B cell (primary cell): ENCODE data around the gene DCUN1D3. TPM values are rescaled to one million over a fixed set of nuclear protein-coding genes. Genes with fewer than 3 reads are reported as not detected.

Source experiments
- ATAC-seq: fragments of 200-7000 bp; cut with Tn5 transposase; one replicate; pipeline ENCODE4 v1.10.0; 2021; ENCODE audit warnings: low read depth, mild to moderate bottlenecking, moderate number of reproducible peaks, moderate library complexity
- CTCF ChIA-PET: fragments of 350-600 bp; sonication (Branson Sonifier 250); formaldehyde crosslinking; loops from one replicate; lab custom pipeline; 2021; ENCODE audit warnings: antibody characterized with exemption, inconsistent platforms; lab: Charles Lee
- POLR2A ChIA-PET: fragments of 350-600 bp; sonication (Branson Sonifier 250); formaldehyde crosslinking; loops from one replicate; lab custom pipeline; 2021; ENCODE audit warnings: antibody characterized with exemption; lab: Charles Lee
- DNase-seq: peaks from one replicate; pipeline ENCODE4 v3.0.0; 2013
- H2AFZ ChIP-seq: 2 replicates; pipeline ENCODE4 v1.6.1; 2012; ENCODE audit warnings: mild to moderate bottlenecking, low read depth, low read length; ENCODE audit not compliant: insufficient read depth, poor library complexity, severe bottlenecking
- H3K27ac ChIP-seq, 2 donors: 1 replicate in 1 of 2; 2 replicates in 1 of 2; pipeline ENCODE4 v1.5.1; 2012 to 2013; ENCODE audit warnings: low read length in 2 of 2, mild to moderate bottlenecking in 2 of 2, moderate library complexity in 1 of 2
- H3K27me3 ChIP-seq, 4 experiments: fragments of 200-600 bp in 1 of 4; sonication (generic) in 1 of 4; replicated peaks in 1 of 4; 1 replicate in 2 of 4; 2 replicates in 2 of 4; pipeline versions ENCODE4 v1.6.1 to v1.7.0; 2013 to 2016; ENCODE audit warnings: low read length in 3 of 4, mild to moderate bottlenecking in 2 of 4, mixed read lengths in 1 of 4, moderate library complexity in 1 of 4; ENCODE audit not compliant: insufficient read depth in 4 of 4, control insufficient read depth in 3 of 4; ENCODE audit errors: control extremely low read depth in 1 of 4
- H3K36me3 ChIP-seq, 2 experiments: replicated peaks in 1 of 2; 1 replicate in 1 of 2; 2 replicates in 1 of 2; pipeline versions ENCODE4 v1.6.1 to v1.7.1; 2013; ENCODE audit warnings: low read length in 1 of 2; ENCODE audit not compliant: insufficient read depth in 2 of 2, control insufficient read depth in 1 of 2; ENCODE audit errors: control extremely low read depth in 1 of 2, extremely low read depth in 1 of 2
- H3K4me1 ChIP-seq, 2 donors: fragments of 200-600 bp in 1 of 2; sonication (generic) in 1 of 2; 1 replicate in 1 of 2; 2 replicates in 1 of 2; pipeline versions ENCODE4 v1.5.1 to v1.6.1; 2013 to 2017; ENCODE audit warnings: low read length in 2 of 2; ENCODE audit not compliant: control insufficient read depth in 2 of 2, insufficient read depth in 2 of 2
- H3K4me2 ChIP-seq: replicated peaks from 2 replicates; pipeline ENCODE3; 2012; ENCODE audit warnings: mild to moderate bottlenecking, low read depth, low read length; ENCODE audit not compliant: poor library complexity, severe bottlenecking
- H3K4me3 ChIP-seq, 5 experiments: fragments of 200-600 bp in 1 of 5; sonication (generic) in 1 of 5; 1 replicate in 3 of 5; 2 replicates in 2 of 5; pipeline versions ENCODE4 v1.5.1 to v1.7.0; 2011 to 2016; ENCODE audit warnings: low read length in 4 of 5, mild to moderate bottlenecking in 4 of 5, low read depth in 2 of 5, control low read depth in 1 of 5, moderate library complexity in 1 of 5; ENCODE audit not compliant: insufficient read depth in 1 of 5; ENCODE audit errors: control extremely low read depth in 1 of 5, extremely low read depth in 1 of 5
- H3K79me2 ChIP-seq: fragments of 200-600 bp; sonication (generic); one replicate; pipeline ENCODE4 v1.6.0; 2016; ENCODE audit warnings: low read length; ENCODE audit not compliant: control insufficient read depth, insufficient read depth
- H3K9ac ChIP-seq: fragments of 200-600 bp; sonication (generic); 2 replicates; pipeline ENCODE4 v1.6.1; 2017; ENCODE audit warnings: mild to moderate bottlenecking, low read length, moderate library complexity
- H3K9me3 ChIP-seq, 3 donors: one replicate each; pipeline versions ENCODE4 v1.6.1 to v1.7.1; 2013; ENCODE audit warnings: low read length in 2 of 3; ENCODE audit not compliant: control insufficient read depth in 2 of 3, insufficient read depth in 1 of 3; ENCODE audit errors: control extremely low read depth in 1 of 3
- H4K20me1 ChIP-seq: 2 replicates; pipeline ENCODE4 v1.6.0; 2012; ENCODE audit warnings: mild to moderate bottlenecking, low read length; ENCODE audit not compliant: insufficient read depth, control insufficient read depth, poor library complexity, severe bottlenecking
- H3K27ac Mint-ChIP-seq: one replicate; pipeline ENCODE4 v1.8.0; 2021; ENCODE audit warnings: mixed read lengths
- H3K27me3 Mint-ChIP-seq: one replicate; pipeline ENCODE4 v1.8.0; 2021; ENCODE audit warnings: mixed read lengths
- H3K4me1 Mint-ChIP-seq: one replicate; pipeline ENCODE4 v1.8.0; 2021; ENCODE audit warnings: mixed read lengths
- H3K4me3 Mint-ChIP-seq: one replicate; pipeline ENCODE4 v1.8.0; 2021; ENCODE audit warnings: mixed read lengths
- H3K9me3 Mint-ChIP-seq: one replicate; pipeline ENCODE4 v1.8.0; 2022; ENCODE audit warnings: mixed read lengths; ENCODE audit not compliant: insufficient read depth
- EZH2 ChIP-seq: IDR thresholded peaks from 2 replicates; pipeline ENCODE4 v1.6.1; 2012; ENCODE audit warnings: borderline replicate concordance, low read depth, mild to moderate bottlenecking, moderate library complexity, low read length; ENCODE audit not compliant: insufficient read depth, poor library complexity, severe bottlenecking
- WGBS: methylation state at CpG from one replicate; pipeline ENCODE4 v1.1.5; 2013; ENCODE audit warnings: missing lambda C conversion rate; ENCODE audit not compliant: insufficient coverage; 5-methylcytosine and 5-hydroxymethylcytosine counted together
- intact Hi-C: fragments of 100-400 bp; cut with micrococcal nuclease; formaldehyde crosslinking; loops from one replicate; pipeline ENCODE4 v1.10.0; 2022
- polyA plus RNA-seq: library from polyadenylated mRNA; depleted of rRNA; stranded (reverse); fragments of >200 nt; gene quantifications from 2 replicates; pipeline ENCODE4 v1.2.3, GENCODE V29; 2012
- total RNA-seq, 2 donors: library from RNA; stranded (reverse); fragments of 120-200 nt in 1 of 2; gene quantifications; 1 replicate in 1 of 2; 2 replicates in 1 of 2; pipeline versions ENCODE4 v1.2.3 to v1.2.4, GENCODE V29; 2013 to 2022
- TF ChIP-seq, protein P1 (sequence below): fragments of 200-600 bp; IDR thresholded peaks from one replicate; pipeline ENCODE4 v1.8.0; 2022; ENCODE audit warnings: antibody characterized with exemption, mild to moderate bottlenecking

Gene DCUN1D3
- total and polyA plus RNA-seq, 2 donors (not counting 1 experiment from before 2014, with no cell fraction given) = 2.0 to 5.0 TPM

DNA sequence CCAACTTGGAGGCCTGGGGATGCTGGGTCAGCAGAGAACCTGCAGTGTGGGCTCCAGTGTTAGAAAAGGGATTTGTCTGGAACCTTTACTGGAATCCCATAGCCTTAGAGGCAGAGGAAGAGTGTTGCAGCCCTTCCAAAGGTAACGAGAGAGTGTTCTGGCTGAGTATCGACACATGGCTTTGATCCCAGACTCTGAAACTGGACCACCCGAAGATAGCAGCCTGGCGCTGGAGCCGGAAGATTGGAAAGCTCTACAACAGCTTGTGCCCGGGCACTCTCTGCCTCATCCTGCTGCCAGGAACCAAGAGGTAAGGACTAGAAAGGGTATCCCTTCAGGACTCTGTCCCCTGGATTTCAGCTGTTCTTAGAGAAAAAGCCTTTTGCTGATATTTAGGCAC, 54.1 kb downstream of the DCUN1D3 start:
- Mint-ChIP-seq H3K27me3 (no peaks in the 10 kb centered on the region), H3K4me3 (no peak overlapping the region), H3K9me3 (no peaks in the 10 kb centered on the region), H3K27ac (no peak overlapping the region), H3K4me1 (peaks cover 4% of the 10 kb centered on the region)
- H3K4me3 ChIP-seq = no peak overlapping the region
- no peak overlapping the region for H3K4me2 ChIP-seq
- ChIA-PET POLR2A (no interaction called here), CTCF (interaction anchor here (6.4 kb wide), 1 partner anchor 239 kb away, joined by 51 read pairs; no protein-coding TSS in a partner anchor)
- DNase-seq = no peak
- H3K4me1 ChIP-seq = peaks cover 0 to 3% of the 10 kb centered on the region in 2 donors
- TF ChIP-seq, protein P1, sequence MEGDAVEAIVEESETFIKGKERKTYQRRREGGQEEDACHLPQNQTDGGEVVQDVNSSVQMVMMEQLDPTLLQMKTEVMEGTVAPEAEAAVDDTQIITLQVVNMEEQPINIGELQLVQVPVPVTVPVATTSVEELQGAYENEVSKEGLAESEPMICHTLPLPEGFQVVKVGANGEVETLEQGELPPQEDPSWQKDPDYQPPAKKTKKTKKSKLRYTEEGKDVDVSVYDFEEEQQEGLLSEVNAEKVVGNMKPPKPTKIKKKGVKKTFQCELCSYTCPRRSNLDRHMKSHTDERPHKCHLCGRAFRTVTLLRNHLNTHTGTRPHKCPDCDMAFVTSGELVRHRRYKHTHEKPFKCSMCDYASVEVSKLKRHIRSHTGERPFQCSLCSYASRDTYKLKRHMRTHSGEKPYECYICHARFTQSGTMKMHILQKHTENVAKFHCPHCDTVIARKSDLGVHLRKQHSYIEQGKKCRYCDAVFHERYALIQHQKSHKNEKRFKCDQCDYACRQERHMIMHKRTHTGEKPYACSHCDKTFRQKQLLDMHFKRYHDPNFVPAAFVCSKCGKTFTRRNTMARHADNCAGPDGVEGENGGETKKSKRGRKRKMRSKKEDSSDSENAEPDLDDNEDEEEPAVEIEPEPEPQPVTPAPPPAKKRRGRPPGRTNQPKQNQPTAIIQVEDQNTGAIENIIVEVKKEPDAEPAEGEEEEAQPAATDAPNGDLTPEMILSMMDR = no peak
- TF ChIP-seq EZH2 = no peak
- no peaks in the 10 kb centered on the region for H3K36me3 ChIP-seq
- H3K27ac ChIP-seq = no peak overlapping the region
- no peak overlapping the region for H3K9ac ChIP-seq
- H4K20me1 ChIP-seq = no peaks in the 10 kb centered on the region
- H2AFZ ChIP-seq = no peak overlapping the region
- ATAC-seq = no peak
- H3K79me2 ChIP-seq = no peaks in the 10 kb centered on the region
- 100% methylated on average over 6 of the region's 6 CpGs for WGBS
- no peaks in the 10 kb centered on the region for H3K27me3 ChIP-seq
- intact Hi-C loops = no loop called here
- no peaks in the 10 kb centered on the region for H3K9me3 ChIP-seq

DNA sequence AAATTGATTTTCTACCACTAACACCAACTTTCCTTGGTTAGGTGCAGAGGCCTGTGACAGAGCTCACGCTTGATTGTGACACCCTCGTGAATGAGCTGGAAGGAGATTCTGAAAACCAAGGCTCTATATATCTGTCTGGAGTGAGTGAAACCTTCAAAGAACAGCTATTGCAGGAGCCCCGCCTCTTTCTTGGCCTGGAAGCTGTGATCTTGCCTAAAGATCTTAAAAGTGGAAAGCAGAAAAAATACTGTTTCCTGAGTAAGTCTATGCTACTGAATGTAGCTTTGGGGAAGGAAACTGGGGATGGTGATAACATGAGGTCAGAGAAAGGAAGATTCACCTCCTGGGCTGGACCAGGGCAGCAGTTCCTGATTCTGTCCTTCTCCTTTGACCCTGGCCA, 55.6 kb downstream of the DCUN1D3 start:
- no peaks in the 10 kb centered on the region for H3K4me1 ChIP-seq
- 63% methylated on average over 3 of the region's 3 CpGs for WGBS
- no peak for TF ChIP-seq EZH2
- TF ChIP-seq, protein P1 = no peak
- H3K4me3 ChIP-seq = no peak overlapping the region
- no peak for DNase-seq
- intact Hi-C loops = no loop called here
- Mint-ChIP-seq H3K27me3 (no peaks in the 10 kb centered on the region), H3K4me3 (no peak overlapping the region), H3K27ac (no peak overlapping the region), H3K9me3 (no peaks in the 10 kb centered on the region), H3K4me1 (peaks cover 1% of the 10 kb centered on the region)
- no peak overlapping the region for H3K9ac ChIP-seq
- no peak overlapping the region for H3K27ac ChIP-seq
- ChIA-PET CTCF (no interaction called here), POLR2A (no interaction called here)
- no peaks in the 10 kb centered on the region for H3K36me3 ChIP-seq
- no peaks in the 10 kb centered on the region for H4K20me1 ChIP-seq
- H3K27me3 ChIP-seq = no peaks in the 10 kb centered on the region
- H2AFZ ChIP-seq = no peak overlapping the region
- no peak overlapping the region for H3K4me2 ChIP-seq
- no peaks in the 10 kb centered on the region for H3K9me3 ChIP-seq
- no peak for ATAC-seq
- no peaks in the 10 kb centered on the region for H3K79me2 ChIP-seq
